ENCODE results near the gene SLC7A4. TPM values are rescaled to one million over a fixed set of nuclear protein-coding genes. Genes with fewer than 3 reads are reported as not detected.
"Not testable (repeated sequence)": the region's sequence is repeated elsewhere in the genome, so short reads cannot be mapped to it uniquely, and the experiment has no call there.

The SLC7A4 gene
- total RNA-seq, 1 experiment from 2014 or later: not detected

- H3K27ac Mint-ChIP-seq (ENCODE audit: low read depth, unreplicated experiment): no peak overlapping the region
- CTCF ChIA-PET: no interaction called here
Observed at GRCh38 chr22:21052715-21053459, 20.5 kb upstream of the SLC7A4 start.

GRCh38 chr22:21051831-21052400 is 19.6 kb upstream of the SLC7A4 start:
- Mint-ChIP-seq H3K4me1 (ENCODE audit: insufficient read depth, unreplicated experiment) (peaks cover 14% of the 10 kb centered on the region), H3K4me3 (ENCODE audit: unreplicated experiment) (no peak overlapping the region)
- POLR2A ChIA-PET: no interaction called here

More at GRCh38 chr22:21052715-21053459, 20.5 kb upstream of the SLC7A4 start:
- POLR2A ChIA-PET: interaction anchor here (1.1 kb wide), 1 partner anchor 15 kb away, joined by 3 read pairs; no protein-coding TSS in a partner anchor
- DNase-seq (ENCODE audit: unreplicated experiment): no peak
- no TSS peak for BruUV-seq (replicated peaks)
- peaks cover 14% of the 10 kb centered on the region for H3K4me1 Mint-ChIP-seq (ENCODE audit: insufficient read depth, unreplicated experiment)
- no peak for TF ChIP-seq CTCF (IDR thresholded peaks at IDR 0.05; ENCODE audit: unreplicated experiment)
- no peaks in the 10 kb centered on the region for H3K9me3 Mint-ChIP-seq (ENCODE audit: unreplicated experiment)
- intact Hi-C loops (cut with micrococcal nuclease): no loop called here
- no peaks in the 10 kb centered on the region for H3K27me3 Mint-ChIP-seq (ENCODE audit: insufficient read depth, unreplicated experiment)
- H3K36me3 Mint-ChIP-seq (ENCODE audit: insufficient read depth, unreplicated experiment): no peaks in the 10 kb centered on the region
- no peak overlapping the region for H3K4me3 Mint-ChIP-seq (ENCODE audit: unreplicated experiment)

GRCh38 chr22:21051145-21051830 is 18.9 kb upstream of the SLC7A4 start:
- CTCF ChIA-PET: no interaction called here
- Mint-ChIP-seq H3K27me3 (ENCODE audit: insufficient read depth, unreplicated experiment) (no peaks in the 10 kb centered on the region), H3K4me1 (ENCODE audit: insufficient read depth, unreplicated experiment) (peaks cover 8% of the 10 kb centered on the region), H3K36me3 (ENCODE audit: insufficient read depth, unreplicated experiment) (no peaks in the 10 kb centered on the region), H3K4me3 (ENCODE audit: unreplicated experiment) (no peak overlapping the region), H3K9me3 (ENCODE audit: unreplicated experiment) (no peaks in the 10 kb centered on the region), H3K27ac (ENCODE audit: low read depth, unreplicated experiment) (no peak overlapping the region)
- no peak for TF ChIP-seq CTCF (IDR thresholded peaks at IDR 0.05; ENCODE audit: unreplicated experiment)
- no peak for DNase-seq (ENCODE audit: unreplicated experiment)
- POLR2A ChIA-PET: no interaction called here
- no TSS peak for BruUV-seq (replicated peaks)
- intact Hi-C loops (cut with micrococcal nuclease): no loop called here

More at GRCh38 chr22:21051831-21052400, 19.6 kb upstream of the SLC7A4 start:
- DNase-seq (ENCODE audit: unreplicated experiment): no peak
- Mint-ChIP-seq H3K36me3 (ENCODE audit: insufficient read depth, unreplicated experiment) (no peaks in the 10 kb centered on the region), H3K9me3 (ENCODE audit: unreplicated experiment) (no peaks in the 10 kb centered on the region), H3K27ac (ENCODE audit: low read depth, unreplicated experiment) (no peak overlapping the region), H3K27me3 (ENCODE audit: insufficient read depth, unreplicated experiment) (no peaks in the 10 kb centered on the region)
- no TSS peak for BruUV-seq (replicated peaks)
- CTCF ChIA-PET: no interaction called here
- intact Hi-C loops (cut with micrococcal nuclease): no loop called here
- TF ChIP-seq CTCF (IDR thresholded peaks at IDR 0.05; ENCODE audit: unreplicated experiment): no peak

- H3K9me3 Mint-ChIP-seq (ENCODE audit: unreplicated experiment); BruUV-seq (replicated peaks); H3K27me3 Mint-ChIP-seq (ENCODE audit: insufficient read depth, unreplicated experiment); H3K27ac Mint-ChIP-seq (ENCODE audit: low read depth, unreplicated experiment); DNase-seq (ENCODE audit: unreplicated experiment); CTCF ChIA-PET; intact Hi-C loops (cut with micrococcal nuclease); H3K36me3 Mint-ChIP-seq (ENCODE audit: insufficient read depth, unreplicated experiment); POLR2A ChIA-PET; H3K4me3 Mint-ChIP-seq (ENCODE audit: unreplicated experiment): not testable (repeated sequence)
- peaks cover 28% of the 10 kb centered on the region for H3K4me1 Mint-ChIP-seq (ENCODE audit: insufficient read depth, unreplicated experiment)
Observed at GRCh38 chr22:21048965-21049364, 16.6 kb upstream of the SLC7A4 start.

- intact Hi-C loops (cut with micrococcal nuclease); H3K36me3 Mint-ChIP-seq (ENCODE audit: insufficient read depth, unreplicated experiment): not testable (repeated sequence)
Observed at GRCh38 chr22:21048448-21048847, 16.1 kb upstream of the SLC7A4 start.

More at GRCh38 chr22:21048448-21048847, 16.1 kb upstream of the SLC7A4 start:
- DNase-seq (ENCODE audit: unreplicated experiment); H3K9me3 Mint-ChIP-seq (ENCODE audit: unreplicated experiment); CTCF ChIA-PET; H3K4me3 Mint-ChIP-seq (ENCODE audit: unreplicated experiment); H3K27ac Mint-ChIP-seq (ENCODE audit: low read depth, unreplicated experiment); POLR2A ChIA-PET; H3K27me3 Mint-ChIP-seq (ENCODE audit: insufficient read depth, unreplicated experiment); BruUV-seq (replicated peaks): not testable (repeated sequence)
- H3K4me1 Mint-ChIP-seq (ENCODE audit: insufficient read depth, unreplicated experiment): peaks cover 33% of the 10 kb centered on the region
